CD4-positive, alpha-beta T cell treated with Interleukin-2 at 100 ng/mL for 4 hours (primary cell): ENCODE results near the gene MBD6.
"Not testable (repeated sequence)": the region's sequence is repeated elsewhere in the genome, so short reads cannot be mapped to it uniquely, and the experiment has no call there.

Source experiments
- DNase-seq: peaks from one replicate; pipeline ENCODE4 v3.0.0-alpha.2; 2020; ENCODE audit warnings: low spot score

MBD6 gene

GRCh38 chr12:57488402-57489156 is 34.0 kb upstream of the MBD6 start:
- no peak for DNase-seq

DNA sequence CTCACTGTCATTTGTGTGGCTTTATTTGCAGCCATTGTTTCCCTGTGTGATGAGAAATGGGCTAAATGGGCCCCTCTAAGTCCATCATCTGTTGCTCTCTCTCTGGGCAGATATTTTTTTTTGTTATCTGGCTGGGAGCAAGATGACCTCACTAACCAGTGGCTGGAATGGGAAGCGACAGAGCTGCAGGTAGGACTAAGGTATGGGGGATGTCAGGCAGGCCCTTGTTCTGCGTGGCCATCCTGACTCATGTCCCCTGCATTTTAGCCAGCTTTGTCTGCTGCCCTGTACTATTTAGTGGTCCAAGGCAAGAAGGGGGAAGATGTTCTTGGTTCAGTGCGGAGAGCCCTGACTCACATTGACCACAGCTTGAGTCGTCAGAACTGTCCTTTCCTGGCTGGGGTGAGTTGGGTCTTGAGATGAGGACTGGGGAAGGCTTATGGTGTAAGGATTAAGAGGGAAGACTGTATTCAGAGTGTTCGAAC is 33.4 kb upstream of the MBD6 start:
- no peak for DNase-seq

DNA sequence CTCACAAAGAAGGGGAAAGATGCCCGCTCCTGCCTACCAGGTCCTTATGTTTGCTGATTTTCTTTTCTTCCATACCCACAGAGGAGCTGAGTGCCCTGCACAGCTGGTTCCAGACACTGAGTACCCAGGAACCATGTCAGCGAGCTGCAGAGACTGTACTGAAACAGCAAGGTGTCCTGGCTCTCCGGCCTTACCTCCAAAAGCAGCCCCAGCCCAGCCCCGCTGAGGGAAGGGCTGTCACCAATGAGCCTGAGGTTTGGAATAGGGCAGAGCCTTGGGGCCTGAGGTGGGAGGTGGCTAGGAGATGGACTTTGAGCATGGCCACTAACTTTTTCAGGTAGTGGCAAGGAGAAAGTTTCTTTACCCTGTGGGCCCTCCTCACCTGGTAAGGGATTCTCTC is 32.5 kb upstream of the MBD6 start:
- DNase-seq, result no peak

- no peak for DNase-seq
These were observed 31.0 kb upstream of the MBD6 start for GRCh38 chr12:57491393-57492280.

DNA sequence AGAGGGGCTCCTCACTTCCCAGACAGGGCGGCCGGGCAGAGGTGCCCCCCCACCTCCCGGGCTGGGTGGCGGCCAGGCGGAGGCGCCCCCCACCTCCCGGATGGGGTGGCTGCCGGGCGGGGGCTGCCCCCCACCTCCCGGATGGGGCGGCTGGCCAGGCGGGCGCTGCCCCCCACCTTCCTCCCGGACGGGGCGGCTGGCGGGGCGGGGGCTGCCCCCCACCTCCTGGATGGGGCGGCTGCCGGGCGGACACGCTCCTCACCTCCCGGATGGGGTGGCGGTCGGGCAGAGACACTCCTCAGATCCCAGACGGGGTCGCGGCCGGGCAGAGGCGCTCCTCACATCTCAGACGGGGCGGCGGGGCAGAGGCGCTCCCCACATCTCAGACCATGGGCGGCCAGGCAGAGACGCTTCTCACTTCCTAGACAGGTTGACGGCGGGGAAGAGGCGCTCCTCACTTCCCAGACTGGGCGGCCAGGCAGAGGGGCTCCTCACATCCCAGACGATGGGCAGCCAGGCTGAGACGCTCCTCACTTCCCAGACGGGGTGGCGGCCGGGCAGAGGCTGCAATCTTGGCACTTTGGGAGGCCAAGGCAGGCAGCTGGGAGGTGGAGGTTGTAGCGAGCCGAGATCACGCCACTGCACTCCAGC is 27.4 kb upstream of the MBD6 start:
- not testable (repeated sequence) for DNase-seq

GRCh38 chr12:57496822-57497221 is 25.8 kb upstream of the MBD6 start:
- DNase-seq, result no peak

DNA sequence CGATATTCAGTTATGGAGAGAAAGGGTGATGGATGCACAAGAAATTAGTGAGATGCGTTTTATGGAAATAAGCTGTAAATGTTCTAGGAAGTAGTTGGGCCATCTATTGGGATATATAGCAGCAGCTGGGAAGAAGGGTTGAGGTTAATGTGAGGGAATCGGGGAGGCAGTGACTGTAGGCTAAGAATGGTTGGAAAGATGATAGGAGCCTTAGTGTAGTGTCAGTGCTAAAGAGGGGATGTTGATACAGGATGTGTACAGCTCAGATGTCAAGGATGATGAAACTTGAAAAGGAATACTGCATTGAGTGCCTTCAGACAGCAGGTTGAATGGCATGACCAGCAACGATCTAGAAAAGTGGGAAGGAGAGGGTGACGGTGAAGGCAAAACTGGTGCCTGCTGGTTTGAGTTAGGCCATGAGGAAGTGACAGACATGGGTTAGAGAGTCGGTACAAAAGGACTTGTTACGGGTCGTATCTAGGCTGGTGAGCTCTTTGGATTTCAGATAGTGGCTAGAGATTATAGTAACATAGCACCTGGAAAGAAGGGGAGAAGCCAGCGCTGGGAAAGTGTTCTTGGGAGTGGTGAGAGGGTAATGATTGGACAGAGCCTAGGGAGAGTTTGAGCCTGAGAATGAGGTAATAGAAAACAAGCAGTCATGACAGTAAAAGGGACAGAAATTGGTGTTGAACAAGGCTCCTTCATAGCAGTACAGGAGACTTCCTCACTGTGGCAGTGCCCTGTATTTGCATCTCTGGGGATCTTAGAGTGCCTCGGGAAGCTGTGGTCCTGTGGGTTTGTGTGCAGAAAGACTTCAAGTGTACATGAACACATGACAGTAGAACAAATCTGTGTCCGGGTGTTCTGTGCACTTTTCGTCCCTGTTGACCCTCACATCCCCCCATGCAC is 25.1 kb upstream of the MBD6 start:
- no peak for DNase-seq

DNA sequence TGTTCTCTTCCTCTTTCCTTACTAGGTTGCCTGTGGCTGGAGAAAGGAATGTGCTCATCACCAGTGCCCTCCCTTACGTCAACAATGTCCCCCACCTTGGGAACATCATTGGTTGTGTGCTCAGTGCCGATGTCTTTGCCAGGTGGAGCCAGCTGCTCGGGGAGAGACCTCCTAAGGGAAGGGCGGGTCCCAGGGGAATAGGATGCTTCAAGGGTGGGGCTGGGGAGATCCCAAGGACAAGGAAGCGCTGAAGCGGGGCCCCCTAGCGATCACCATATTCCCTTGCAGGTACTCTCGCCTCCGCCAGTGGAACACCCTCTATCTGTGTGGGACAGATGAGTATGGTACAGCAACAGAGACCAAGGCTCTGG is 24.5 kb upstream of the MBD6 start:
- no peak for DNase-seq

- DNase-seq, result no peak
These were observed 24.1 kb upstream of the MBD6 start for GRCh38 chr12:57498571-57498970.

- DNase-seq, result no peak
These were observed 22.4 kb upstream of the MBD6 start for GRCh38 chr12:57500213-57500612.

GRCh38 chr12:57502311-57502969 is 20.2 kb upstream of the MBD6 start:
- not testable (repeated sequence) for DNase-seq

DNA sequence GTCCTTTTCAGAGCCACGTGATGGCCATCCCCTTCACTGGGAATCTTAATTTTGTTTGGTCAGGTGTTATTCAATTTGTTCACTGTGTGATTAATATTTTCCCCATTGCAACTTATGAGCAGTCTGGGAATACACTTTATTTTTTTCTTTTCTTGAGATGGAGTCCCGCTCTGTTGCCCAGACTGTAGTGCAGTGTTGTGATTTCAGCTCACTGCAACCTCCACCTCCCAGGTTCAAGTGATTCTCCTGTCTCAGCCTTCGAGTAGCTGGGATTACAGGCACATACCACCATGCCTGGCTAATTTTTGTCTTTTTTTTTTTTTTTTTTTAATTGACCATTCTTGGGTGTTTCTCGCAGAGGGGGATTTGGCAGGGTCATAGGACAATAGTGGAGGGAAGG is 16.1 kb upstream of the MBD6 start:
- DNase-seq, result not testable (repeated sequence)

- not testable (repeated sequence) for DNase-seq
These were observed 14.8 kb upstream of the MBD6 start for GRCh38 chr12:57507796-57508195.

DNA sequence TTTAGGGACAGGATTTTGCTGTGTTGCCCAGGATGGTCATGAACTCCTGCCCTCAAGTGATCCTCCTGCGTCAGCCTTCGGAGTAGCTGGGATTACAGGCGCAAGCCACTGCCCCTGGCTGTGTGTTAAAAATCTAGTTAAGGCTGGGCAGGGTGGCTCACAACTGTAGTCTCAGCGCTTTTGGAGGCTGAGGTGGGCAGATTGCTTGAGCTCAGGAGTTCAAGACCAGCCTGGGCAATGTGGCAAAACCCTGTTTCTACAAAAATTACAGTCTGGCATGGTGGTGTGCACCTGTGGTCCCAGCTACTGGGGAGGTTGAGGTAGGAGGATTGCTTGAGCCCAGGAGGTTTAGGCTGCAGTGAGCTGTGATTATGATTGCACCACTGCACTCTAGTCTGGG is 11.5 kb upstream of the MBD6 start:
- no peak for DNase-seq

GRCh38 chr12:57511588-57512325 is 10.9 kb upstream of the MBD6 start:
- no peak for DNase-seq

DNA sequence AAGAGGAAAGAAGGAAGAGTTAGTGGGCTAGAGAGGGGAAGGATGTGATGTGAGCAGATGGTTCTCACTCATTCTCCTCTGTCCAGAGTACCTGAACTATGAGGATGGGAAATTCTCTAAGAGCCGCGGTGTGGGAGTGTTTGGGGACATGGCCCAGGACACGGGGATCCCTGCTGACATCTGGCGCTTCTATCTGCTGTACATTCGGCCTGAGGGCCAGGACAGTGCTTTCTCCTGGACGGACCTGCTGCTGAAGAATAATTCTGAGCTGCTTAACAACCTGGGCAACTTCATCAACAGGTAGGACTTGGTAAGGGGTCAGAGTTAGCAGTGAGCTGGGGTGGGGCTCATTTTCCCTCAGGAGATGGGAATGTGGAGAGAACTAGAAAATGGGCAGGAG is 10.0 kb upstream of the MBD6 start:
- DNase-seq, result no peak

DNA sequence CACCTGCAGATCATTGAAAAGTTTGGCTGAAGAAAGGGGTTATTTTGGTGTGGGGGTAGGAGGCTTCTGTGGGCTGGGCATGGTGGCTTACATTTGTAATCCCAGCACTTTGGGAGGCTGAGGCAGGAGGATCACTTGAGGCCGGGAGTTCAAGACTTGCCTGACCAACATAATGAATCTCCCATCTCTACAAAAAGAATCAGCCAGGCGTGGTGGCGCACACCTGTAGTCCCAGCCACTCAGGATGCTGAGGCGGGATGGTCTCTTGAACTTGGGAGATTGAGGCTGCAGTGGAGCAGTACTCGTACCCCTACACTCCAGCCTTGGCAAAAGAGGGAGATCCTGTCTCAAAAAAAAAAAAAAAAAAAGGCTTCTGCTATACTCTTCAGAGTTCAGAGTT is 9.4 kb upstream of the MBD6 start:
- DNase-seq, result no peak

- DNase-seq, result not testable (repeated sequence)
These were observed 8.9 kb upstream of the MBD6 start for GRCh38 chr12:57513677-57514076.

GRCh38 chr12:57514246-57514645 is 8.4 kb upstream of the MBD6 start:
- not testable (repeated sequence) for DNase-seq

DNA sequence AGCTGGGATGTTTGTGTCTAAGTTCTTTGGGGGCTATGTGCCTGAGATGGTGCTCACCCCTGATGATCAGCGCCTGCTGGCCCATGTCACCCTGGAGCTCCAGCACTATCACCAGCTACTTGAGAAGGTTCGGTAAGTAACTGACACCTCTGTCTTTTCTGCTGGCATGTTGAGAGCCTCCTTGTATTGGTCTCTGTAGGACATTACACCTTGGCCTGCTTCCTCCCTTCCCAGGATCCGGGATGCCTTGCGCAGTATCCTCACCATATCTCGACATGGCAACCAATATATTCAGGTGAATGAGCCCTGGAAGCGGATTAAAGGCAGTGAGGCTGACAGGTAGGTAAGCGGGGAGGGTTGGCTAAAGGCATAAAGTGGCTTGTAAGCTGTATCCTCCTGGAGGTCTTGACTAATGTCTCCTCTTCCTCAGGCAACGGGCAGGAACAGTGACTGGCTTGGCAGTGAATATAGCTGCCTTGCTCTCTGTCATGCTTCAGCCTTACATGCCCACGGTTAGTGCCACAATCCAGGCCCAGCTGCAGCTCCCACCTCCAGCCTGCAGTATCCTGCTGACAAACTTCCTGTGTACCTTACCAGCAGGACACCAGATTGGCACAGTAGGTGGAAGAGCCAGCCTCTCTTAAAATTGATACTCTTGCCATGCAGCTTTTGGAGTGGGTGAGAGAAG is 7.8 kb upstream of the MBD6 start:
- DNase-seq, result no peak
